Muscle of leg (tissue), 11 donors: ENCODE data around the gene ZNF785. TPM values are rescaled to one million over a fixed set of nuclear protein-coding genes. Genes with fewer than 3 reads are reported as not detected.
A peak's percentile ranks its signal among the peaks of the same experiment; 100 is the strongest.

ENCODE experiments used
- DNase-seq: peaks from one replicate; pipeline ENCODE4 v3.0.0; 2013
- H3K27ac ChIP-seq: one replicate; pipeline ENCODE4 v1.5.1; 2013; ENCODE audit warnings: mild to moderate bottlenecking, low read length, control low read depth
- H3K27me3 ChIP-seq: one replicate; pipeline ENCODE4 v1.6.1; 2013; ENCODE audit warnings: low read length; ENCODE audit not compliant: control insufficient read depth, insufficient read depth
- H3K36me3 ChIP-seq: one replicate; pipeline ENCODE4 v1.6.1; 2013; ENCODE audit warnings: low read length; ENCODE audit not compliant: control insufficient read depth, insufficient read depth
- H3K4me1 ChIP-seq: one replicate; pipeline ENCODE4 v1.6.1; 2013; ENCODE audit warnings: low read length; ENCODE audit not compliant: control insufficient read depth, insufficient read depth
- H3K4me3 ChIP-seq: one replicate; pipeline ENCODE4 v1.5.1; 2013; ENCODE audit warnings: low read length, control low read depth
- H3K9me3 ChIP-seq: replicated peaks from 2 replicates; pipeline ENCODE4 v1.6.1; 2013; ENCODE audit warnings: low read depth, low read length; ENCODE audit not compliant: control insufficient read depth
- WGBS: methylation state at CpG from one replicate; pipeline ENCODE4 v1.1.5; 2013; ENCODE audit warnings: missing lambda C conversion rate; ENCODE audit not compliant: insufficient coverage; 5-methylcytosine and 5-hydroxymethylcytosine counted together
- polyA plus RNA-seq, 8 donors: library from polyadenylated mRNA; unstranded; fragments of 120-200 nt; gene quantifications; one replicate each; pipeline versions ENCODE4 v1.2.1 to v1.2.3, GENCODE V29; 2013; ENCODE audit warnings: inconsistent platforms in 1 of 8, low replicate concordance in 1 of 8; ENCODE audit not compliant: insufficient read length in 8 of 8, insufficient read depth in 1 of 8
- total RNA-seq: library from RNA; stranded (reverse); fragments of 120-200 nt; gene quantifications from one replicate; pipeline ENCODE4 v1.2.4, GENCODE V29; 2013

The ZNF785 gene
- total and polyA plus RNA-seq, 9 donors, result 9.7 to 16.6 (median 11.9) TPM

GRCh38 chr16:30533748-30534367 is 51.6 kb downstream of the ZNF785 start:
- Histone ChIP-seq H3K27ac (peak overlapping the region; percentile 98), H3K4me3 (peak overlapping the region; percentile 93), H3K27me3 (no peaks in the 10 kb centered on the region), H3K9me3 (no peaks in the 10 kb centered on the region), H3K36me3 (peaks cover 31% of the 10 kb centered on the region), H3K4me1 (peaks cover 24% of the 10 kb centered on the region)
- DNase-seq, result no peak
- WGBS, result 12% methylated on average over 24 of the region's 29 CpGs

- H3K9me3 ChIP-seq, result no peaks in the 10 kb centered on the region
- H3K4me1 ChIP-seq, result peaks cover 26% of the 10 kb centered on the region
- no peak overlapping the region for H3K27ac ChIP-seq
- DNase-seq, result no peak
- WGBS, result 52% methylated on average over 11 of the region's 11 CpGs
- no peaks in the 10 kb centered on the region for H3K27me3 ChIP-seq
- H3K4me3 ChIP-seq, result no peak overlapping the region
- peaks cover 31% of the 10 kb centered on the region for H3K36me3 ChIP-seq
Measured at GRCh38 chr16:30533146-30533522, 52.4 kb downstream of the ZNF785 start.

GRCh38 chr16:30532285-30533145 is 53.0 kb downstream of the ZNF785 start:
- H3K27ac ChIP-seq, result no peak overlapping the region

More at GRCh38 chr16:30532285-30533145, 53.0 kb downstream of the ZNF785 start:
- H3K36me3 ChIP-seq, result peaks cover 31% of the 10 kb centered on the region
- 94% methylated on average over 54 of the region's 57 CpGs for WGBS
- H3K27me3 ChIP-seq, result no peaks in the 10 kb centered on the region
- H3K4me1 ChIP-seq, result peaks cover 32% of the 10 kb centered on the region
- no peaks in the 10 kb centered on the region for H3K9me3 ChIP-seq
- DNase-seq, result no peak
- no peak overlapping the region for H3K4me3 ChIP-seq

Other genes with a start within 250 kb of the ZNF785 start
- gene CD2BP2, start 230.4 kb downstream of the ZNF785 start, total RNA-seq, result 34.0 TPM
- 10 to 100 TPM; 32.3 to 44.2 (median 38.8) TPM for gene CD2BP2, start 230.4 kb downstream of the ZNF785 start, polyA plus RNA-seq
- 16.9 TPM for gene TBC1D10B, start 215.2 kb downstream of the ZNF785 start, total RNA-seq
- 10 to 100 TPM; 27.4 to 38.9 (median 33.5) TPM for gene TBC1D10B, start 215.2 kb downstream of the ZNF785 start, polyA plus RNA-seq
- gene MYL11, start 210.9 kb downstream of the ZNF785 start, total RNA-seq, result 10,279 TPM
- gene MYL11, start 210.9 kb downstream of the ZNF785 start, polyA plus RNA-seq, result 1,000 to 10,000 TPM; 4,424 to 9,154 (median 7,934) TPM
- gene SEPTIN1, start 203.1 kb downstream of the ZNF785 start, total RNA-seq, result 0.18 TPM
- gene SEPTIN1, start 203.1 kb downstream of the ZNF785 start, polyA plus RNA-seq, result 1 to 10 TPM; 1.5 to 4.7 (median 2.5) TPM
- 5.7 TPM for gene ZNF48, start 190.3 kb downstream of the ZNF785 start, total RNA-seq
- 1 to 10 TPM; 5.0 to 8.3 (median 6.8) TPM for gene ZNF48, start 190.3 kb downstream of the ZNF785 start, polyA plus RNA-seq
- 6.9 TPM for gene ZNF771, start 178.1 kb downstream of the ZNF785 start, total RNA-seq
- gene ZNF771, start 178.1 kb downstream of the ZNF785 start, polyA plus RNA-seq, result 1 to 10 TPM; 4.4 to 8.1 (median 7.0) TPM
- gene DCTPP1, start 155.7 kb downstream of the ZNF785 start, total RNA-seq, result 13.0 TPM
- gene DCTPP1, start 155.7 kb downstream of the ZNF785 start, polyA plus RNA-seq, result 10 to 100 TPM; 30.1 to 36.5 (median 34.0) TPM
- 3.5 TPM for gene SEPHS2, start 139.8 kb downstream of the ZNF785 start, total RNA-seq
- 10 to 100 TPM; 15.3 to 19.8 (median 16.6) TPM for gene SEPHS2, start 139.8 kb downstream of the ZNF785 start, polyA plus RNA-seq
- gene ITGAL, start 113.0 kb downstream of the ZNF785 start, total RNA-seq, result 0.89 TPM
- gene ITGAL, start 113.0 kb downstream of the ZNF785 start, polyA plus RNA-seq, result 1 to 10 TPM; 1.4 to 2.8 (median 2.2) TPM
- gene ZNF768, start 59.1 kb downstream of the ZNF785 start, total RNA-seq, result 25.9 TPM
- gene ZNF768, start 59.1 kb downstream of the ZNF785 start, polyA plus RNA-seq, result 10 to 100 TPM; 28.1 to 35.0 (median 31.4) TPM
- gene ZNF747, start 50.8 kb downstream of the ZNF785 start, total RNA-seq, result 8.2 TPM
- 1 to 10 TPM; 5.9 to 7.8 (median 7.2) TPM for gene ZNF747, start 50.8 kb downstream of the ZNF785 start, polyA plus RNA-seq
- gene ZNF764, start 27.3 kb downstream of the ZNF785 start, total RNA-seq, result 5.2 TPM
- 1 to 10 TPM; 6.1 to 9.7 (median 7.9) TPM for gene ZNF764, start 27.3 kb downstream of the ZNF785 start, polyA plus RNA-seq
- gene ZNF688, start 14.0 kb downstream of the ZNF785 start, total RNA-seq, result 10.6 TPM
- gene ZNF688, start 14.0 kb downstream of the ZNF785 start, polyA plus RNA-seq, result 10 to 100 TPM in 3 of 8 donors, 1 to 10 TPM in 5; 7.0 to 14.6 (median 9.3) TPM
- gene ZNF689, start 24.7 kb upstream of the ZNF785 start, total RNA-seq, result 5.8 TPM
- gene ZNF689, start 24.7 kb upstream of the ZNF785 start, polyA plus RNA-seq, result 1 to 10 TPM; 7.0 to 8.7 (median 7.6) TPM
- 9.3 TPM for gene PRR14, start 65.3 kb upstream of the ZNF785 start, total RNA-seq
- 10 to 100 TPM; 19.1 to 24.9 (median 21.7) TPM for gene PRR14, start 65.3 kb upstream of the ZNF785 start, polyA plus RNA-seq
- 12.9 TPM for gene FBRS, start 72.7 kb upstream of the ZNF785 start, total RNA-seq
- 10 to 100 TPM; 29.4 to 46.0 (median 35.7) TPM for gene FBRS, start 72.7 kb upstream of the ZNF785 start, polyA plus RNA-seq
- gene SRCAP, start 113.5 kb upstream of the ZNF785 start, total RNA-seq, result 7.9 TPM
- gene SRCAP, start 113.5 kb upstream of the ZNF785 start, polyA plus RNA-seq, result 10 to 100 TPM; 16.2 to 28.3 (median 21.8) TPM
- 10.5 TPM for gene PHKG2, start 162.7 kb upstream of the ZNF785 start, total RNA-seq
- gene PHKG2, start 162.7 kb upstream of the ZNF785 start, polyA plus RNA-seq, result 10 to 100 TPM; 10.7 to 14.5 (median 13.3) TPM
- gene CFAP119, start 176.4 kb upstream of the ZNF785 start, total RNA-seq, result 1.8 TPM
- gene CFAP119, start 176.4 kb upstream of the ZNF785 start, polyA plus RNA-seq, result 1 to 10 TPM; 1.6 to 3.5 (median 2.6) TPM
- gene RNF40, start 176.6 kb upstream of the ZNF785 start, total RNA-seq, result 43.9 TPM
- 10 to 100 TPM; 46.3 to 72.0 (median 56.9) TPM for gene RNF40, start 176.6 kb upstream of the ZNF785 start, polyA plus RNA-seq
- 12.4 TPM for gene ZNF629, start 201.5 kb upstream of the ZNF785 start, total RNA-seq
- 10 to 100 TPM; 12.7 to 18.9 (median 15.3) TPM for gene ZNF629, start 201.5 kb upstream of the ZNF785 start, polyA plus RNA-seq